Measurements from ENCODE around the gene NUDCD3. TPM values are rescaled to one million over a fixed set of nuclear protein-coding genes. Genes with fewer than 3 reads are reported as not detected.

Gene NUDCD3
- total RNA-seq, 1 experiment from 2014 or later: 57.6 TPM

DNA sequence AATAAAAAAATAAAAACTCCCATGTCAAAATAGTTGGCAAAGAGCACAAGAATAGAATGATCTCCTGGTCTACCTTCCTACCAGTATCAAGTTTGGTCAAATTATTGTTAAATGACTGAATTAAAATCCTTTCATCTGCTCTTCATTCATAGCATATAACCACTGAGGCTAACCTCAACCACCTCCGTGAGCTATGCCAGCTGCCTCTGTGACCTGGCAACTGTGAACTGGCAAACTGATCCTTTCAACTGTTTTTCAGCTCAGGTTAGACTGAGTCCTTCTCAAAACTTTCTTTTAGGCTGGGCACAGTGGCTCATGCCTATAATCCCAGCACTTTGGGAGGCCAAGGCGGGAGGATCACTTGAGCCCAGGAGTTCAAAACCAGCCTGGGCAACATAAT, 36.1 kb downstream of the NUDCD3 start:
- no peak overlapping the region for H3K4me3 ChIP-seq
- no peaks in the 10 kb centered on the region for H3K27me3 ChIP-seq
- peaks cover 14% of the 10 kb centered on the region for H3K36me3 ChIP-seq
- H3K4me1 ChIP-seq: no peaks in the 10 kb centered on the region
- H3K9me3 ChIP-seq (replicated peaks): no peaks in the 10 kb centered on the region
- no peak overlapping the region for H3K27ac ChIP-seq
- DNase-seq: no peak

DNA sequence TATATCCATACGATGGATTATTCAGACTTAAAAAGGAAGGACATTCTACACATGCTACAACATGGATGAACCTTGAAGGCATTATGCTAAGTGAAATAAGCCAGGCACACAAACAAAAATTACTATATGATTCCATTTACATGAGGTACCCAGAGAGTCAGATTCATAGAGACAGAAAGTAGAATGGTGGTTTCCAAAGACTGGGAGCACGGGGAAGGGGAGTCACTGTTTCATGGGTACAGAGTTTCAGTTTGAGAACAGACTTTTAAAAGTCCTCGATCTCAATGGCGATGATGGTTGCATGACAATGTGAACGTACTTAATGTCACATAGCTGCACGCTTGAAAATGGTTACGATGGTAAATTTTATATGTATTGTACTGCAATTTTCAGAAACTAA, 39.3 kb downstream of the NUDCD3 start:
- Histone ChIP-seq H3K4me3 (no peak overlapping the region), H3K27ac (no peak overlapping the region)

DNA sequence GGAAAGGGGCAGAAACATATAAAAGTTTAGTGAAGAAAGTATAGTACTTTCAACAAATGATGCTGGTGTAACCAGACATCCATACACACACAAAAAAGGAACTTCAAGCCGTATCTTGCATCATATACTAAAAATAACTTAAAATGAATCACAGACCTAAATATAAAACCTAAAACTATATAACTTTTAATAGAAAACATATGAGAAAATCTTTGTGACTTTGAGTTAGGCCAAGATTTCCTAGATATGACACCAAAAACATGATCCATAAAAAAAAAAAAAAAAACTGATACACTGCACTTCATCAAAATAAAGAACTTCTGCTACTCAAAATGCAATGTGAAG, 40.9 kb downstream of the NUDCD3 start:
- Histone ChIP-seq H3K36me3 (peaks cover 34% of the 10 kb centered on the region), H3K27me3 (no peaks in the 10 kb centered on the region), H3K4me3 (no peak overlapping the region), H3K9me3 (replicated peaks) (no peaks in the 10 kb centered on the region), H3K4me1 (no peaks in the 10 kb centered on the region), H3K27ac (no peak overlapping the region)
- no peak for DNase-seq

More for the DNA sequence above, 39.3 kb downstream of the NUDCD3 start:
- no peaks in the 10 kb centered on the region for H3K4me1 ChIP-seq
- H3K36me3 ChIP-seq: peaks cover 30% of the 10 kb centered on the region
- DNase-seq: no peak
- no peaks in the 10 kb centered on the region for H3K27me3 ChIP-seq
- no peaks in the 10 kb centered on the region for H3K9me3 ChIP-seq (replicated peaks)

DNA sequence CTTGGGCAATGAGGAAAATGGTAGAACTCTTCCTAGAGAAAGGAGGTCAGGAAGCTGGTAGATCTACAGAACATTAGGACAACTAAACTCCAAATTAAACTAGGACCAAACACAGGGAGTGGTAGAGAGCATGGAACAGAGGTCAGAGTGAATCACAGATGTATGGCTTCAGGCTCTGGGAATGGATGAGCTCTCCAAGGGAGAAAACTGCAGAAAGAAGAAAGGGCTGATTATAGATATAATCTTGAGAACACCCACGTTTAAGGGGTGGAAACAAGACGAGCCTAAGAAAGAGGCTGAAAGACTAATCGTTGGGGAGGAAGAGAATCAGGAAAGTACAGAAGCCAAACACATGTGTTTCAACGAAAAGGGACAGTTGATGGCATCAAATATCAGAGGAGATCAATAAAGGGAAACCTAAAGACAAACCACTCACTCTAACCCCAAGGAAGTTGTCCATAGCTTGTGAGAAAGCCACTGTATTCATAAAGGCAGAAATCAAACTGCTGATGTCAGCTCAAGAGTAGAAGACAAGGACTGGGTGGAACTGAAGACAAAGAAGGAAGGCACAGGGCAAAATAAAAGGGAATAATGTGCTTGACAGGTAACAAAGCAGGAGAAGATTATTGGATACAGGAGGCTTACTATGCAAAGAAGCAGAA, 41.4 kb downstream of the NUDCD3 start:
- Histone ChIP-seq H3K4me3 (no peak overlapping the region), H3K27ac (no peak overlapping the region)
- no peak for DNase-seq

DNA sequence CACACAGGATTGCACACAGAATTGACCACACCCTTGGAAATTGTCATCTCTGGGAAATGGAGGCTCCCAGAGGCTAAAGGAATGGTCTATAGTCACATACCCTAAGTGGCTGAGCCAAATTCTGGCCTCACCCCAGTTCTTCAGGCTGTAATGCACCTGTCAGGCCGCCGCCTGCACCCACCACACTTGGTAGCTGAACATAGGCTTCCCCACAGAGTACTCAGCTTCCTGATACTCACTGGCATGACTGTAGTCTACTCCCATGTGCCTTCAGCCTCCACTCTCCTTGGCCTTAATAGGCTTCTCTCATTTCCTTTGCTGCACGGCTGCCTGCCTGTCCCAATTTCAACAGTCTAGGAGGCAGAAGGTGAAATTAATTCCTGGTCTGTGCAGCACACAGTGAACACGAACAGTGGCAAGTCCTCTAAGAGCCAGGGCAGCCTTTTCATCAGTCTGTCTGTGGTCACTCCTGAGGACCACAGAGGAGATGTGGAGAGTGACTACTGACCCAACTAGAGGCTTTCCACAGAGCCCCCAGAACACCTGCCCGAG, 42.5 kb downstream of the NUDCD3 start:
- H3K4me3 ChIP-seq: no peak overlapping the region
- H3K36me3 ChIP-seq: peaks cover 32% of the 10 kb centered on the region
- DNase-seq: no peak
- H3K4me1 ChIP-seq: no peaks in the 10 kb centered on the region
- H3K27ac ChIP-seq: no peak overlapping the region
- no peaks in the 10 kb centered on the region for H3K9me3 ChIP-seq (replicated peaks)
- H3K27me3 ChIP-seq: no peaks in the 10 kb centered on the region

More for the DNA sequence above, 41.4 kb downstream of the NUDCD3 start:
- Histone ChIP-seq H3K4me1 (no peaks in the 10 kb centered on the region), H3K9me3 (replicated peaks) (no peaks in the 10 kb centered on the region), H3K27me3 (no peaks in the 10 kb centered on the region), H3K36me3 (peaks cover 34% of the 10 kb centered on the region)

DNA sequence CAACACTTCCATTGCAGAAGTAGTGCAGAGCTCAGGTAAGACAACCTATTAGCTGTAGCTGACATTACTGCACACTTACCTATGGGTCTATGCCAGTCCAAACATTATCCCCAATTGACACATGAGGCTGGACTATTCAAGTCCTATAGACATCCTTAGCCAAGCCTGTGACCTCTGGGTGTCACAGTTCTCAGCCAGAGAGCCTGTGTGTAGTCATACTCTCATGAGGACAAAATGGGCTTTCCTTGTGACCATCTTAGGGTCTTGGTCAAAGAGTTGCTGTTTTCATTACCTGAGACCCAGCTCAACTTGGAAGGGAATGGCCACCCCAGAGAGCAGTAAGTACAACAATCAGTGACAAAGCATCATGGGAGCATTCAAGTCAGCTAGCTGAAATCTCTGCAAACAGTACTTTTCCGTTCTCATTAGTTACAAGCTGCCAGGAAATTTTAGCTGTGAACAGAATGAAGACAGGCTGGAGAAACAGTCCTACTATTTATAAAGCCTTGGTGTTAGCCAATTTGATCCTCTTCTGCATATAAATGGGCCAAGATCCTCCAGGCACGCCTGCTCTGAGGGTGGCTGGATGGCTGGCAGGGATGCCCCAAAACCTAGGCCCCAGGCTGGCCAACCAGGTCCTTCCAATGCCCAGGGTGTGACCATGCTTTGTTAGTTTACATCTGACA, 44.3 kb downstream of the NUDCD3 start:
- Histone ChIP-seq H3K27ac (no peak overlapping the region), H3K36me3 (peaks cover 32% of the 10 kb centered on the region), H3K4me3 (no peak overlapping the region)

DNA sequence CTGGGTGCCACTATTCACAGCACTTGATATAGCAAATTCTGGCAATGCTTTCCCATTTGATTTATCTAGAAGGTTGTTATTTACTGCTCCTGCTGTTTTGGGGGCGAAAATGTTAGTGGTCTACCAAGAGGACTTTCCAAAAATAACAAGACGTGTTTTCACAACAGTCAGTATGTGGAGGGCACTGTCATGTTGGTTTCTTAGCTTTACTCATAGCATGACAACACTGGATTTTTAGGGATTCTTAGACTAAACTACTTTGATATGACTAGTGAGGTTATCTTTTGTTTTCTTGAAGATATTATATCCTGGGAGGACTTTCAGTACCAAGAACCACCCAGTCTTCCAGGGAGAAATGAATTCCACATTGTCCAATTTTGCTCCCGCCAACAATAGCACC, 49.4 kb downstream of the NUDCD3 start:
- Histone ChIP-seq H3K36me3 (peaks cover 17% of the 10 kb centered on the region), H3K27ac (no peak overlapping the region), H3K27me3 (no peaks in the 10 kb centered on the region), H3K4me3 (no peak overlapping the region), H3K4me1 (no peaks in the 10 kb centered on the region), H3K9me3 (replicated peaks) (no peaks in the 10 kb centered on the region)
- no peak for DNase-seq

More for the DNA sequence above, 44.3 kb downstream of the NUDCD3 start:
- DNase-seq: no peak
- H3K27me3 ChIP-seq: no peaks in the 10 kb centered on the region
- H3K9me3 ChIP-seq (replicated peaks): no peaks in the 10 kb centered on the region
- no peaks in the 10 kb centered on the region for H3K4me1 ChIP-seq

GRCh38 chr7:44440577-44441078, 49.8 kb downstream of the NUDCD3 start:
- DNase-seq: no peak
- no peak overlapping the region for H3K27ac ChIP-seq
- H3K4me3 ChIP-seq: no peak overlapping the region
- H3K27me3 ChIP-seq: no peaks in the 10 kb centered on the region
- peaks cover 13% of the 10 kb centered on the region for H3K36me3 ChIP-seq
- H3K4me1 ChIP-seq: no peaks in the 10 kb centered on the region
- H3K9me3 ChIP-seq (replicated peaks): no peaks in the 10 kb centered on the region

DNA sequence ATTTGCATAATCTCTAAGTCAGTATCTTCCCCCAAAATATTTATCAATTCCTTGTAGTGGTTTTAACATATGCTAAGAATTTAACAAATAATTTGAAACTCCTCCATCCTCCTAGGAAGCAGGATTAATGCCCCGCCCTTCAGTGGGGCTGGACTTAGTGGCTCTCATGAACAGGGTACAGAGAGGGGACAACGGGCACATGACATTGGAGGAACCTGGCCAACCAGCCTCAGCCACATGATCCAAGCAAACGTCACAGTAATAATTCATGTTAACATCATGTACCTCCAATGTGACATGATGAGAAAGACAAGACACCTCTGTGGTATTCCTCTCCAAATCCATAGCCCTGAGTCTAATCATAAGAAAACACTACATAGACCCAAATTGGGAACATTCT, 50.5 kb downstream of the NUDCD3 start:
- DNase-seq: no peak
- Histone ChIP-seq H3K27ac (no peak overlapping the region), H3K36me3 (peaks cover 7% of the 10 kb centered on the region; the same call in 1 of the 2 replicates), H3K27me3 (no peaks in the 10 kb centered on the region), H3K9me3 (replicated peaks) (no peaks in the 10 kb centered on the region), H3K4me3 (no peak overlapping the region), H3K4me1 (no peaks in the 10 kb centered on the region)

GRCh38 chr7:44438816-44439215, 51.6 kb downstream of the NUDCD3 start:
- Histone ChIP-seq H3K4me3 (no peak overlapping the region), H3K9me3 (replicated peaks) (no peaks in the 10 kb centered on the region), H3K27me3 (no peaks in the 10 kb centered on the region), H3K27ac (no peak overlapping the region), H3K4me1 (no peaks in the 10 kb centered on the region), H3K36me3 (peaks cover 6% of the 10 kb centered on the region; the same call in 1 of the 2 replicates)
- no peak for DNase-seq

- Histone ChIP-seq H3K36me3 (peaks cover 9% of the 10 kb centered on the region), H3K9me3 (replicated peaks) (no peaks in the 10 kb centered on the region), H3K4me3 (no peak overlapping the region), H3K27me3 (no peaks in the 10 kb centered on the region), H3K4me1 (no peaks in the 10 kb centered on the region), H3K27ac (no peak overlapping the region)
- no peak for DNase-seq
Observed at GRCh38 chr7:44434201-44434600, 56.3 kb downstream of the NUDCD3 start.

DNA sequence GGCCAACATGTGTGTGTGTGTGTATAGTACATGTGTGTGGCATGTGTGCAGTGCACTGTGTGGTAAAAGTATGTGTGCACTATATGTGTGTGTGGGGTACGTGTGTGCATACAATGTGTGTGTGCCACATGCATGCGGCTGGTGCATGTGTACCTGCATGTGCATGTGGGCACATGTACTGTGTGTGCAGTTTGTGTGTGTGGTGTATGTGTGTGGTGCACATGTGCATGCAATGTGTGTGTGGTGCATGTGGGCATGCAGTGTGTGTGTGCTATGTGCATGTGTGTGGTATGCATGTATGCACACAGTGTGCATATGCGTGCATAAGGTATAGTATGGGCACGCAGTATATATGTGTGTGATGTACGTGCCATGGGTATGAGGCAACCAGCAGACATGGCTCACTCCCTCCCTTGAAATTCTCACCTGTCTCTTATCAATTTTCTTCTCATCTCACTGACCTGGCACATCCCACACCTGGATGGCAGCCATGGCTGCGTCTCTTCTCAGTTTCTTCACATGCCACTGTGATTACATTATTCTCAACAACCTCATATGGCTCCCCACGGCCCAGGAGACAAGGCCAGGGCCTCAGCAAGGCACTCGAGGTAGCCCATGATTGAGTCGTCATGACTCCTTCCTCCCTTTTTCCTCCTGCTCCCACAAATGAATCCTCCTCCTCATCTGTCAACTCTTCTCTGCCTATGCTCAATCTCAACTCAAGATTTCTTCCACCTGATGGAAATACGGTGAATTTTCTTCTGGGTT, 57.0 kb downstream of the NUDCD3 start:
- no peak overlapping the region for H3K27ac ChIP-seq
- no peaks in the 10 kb centered on the region for H3K9me3 ChIP-seq (replicated peaks)
- DNase-seq: no peak
- H3K27me3 ChIP-seq: no peaks in the 10 kb centered on the region
- no peaks in the 10 kb centered on the region for H3K4me1 ChIP-seq
- peaks cover 9% of the 10 kb centered on the region for H3K36me3 ChIP-seq
- no peak overlapping the region for H3K4me3 ChIP-seq

DNA sequence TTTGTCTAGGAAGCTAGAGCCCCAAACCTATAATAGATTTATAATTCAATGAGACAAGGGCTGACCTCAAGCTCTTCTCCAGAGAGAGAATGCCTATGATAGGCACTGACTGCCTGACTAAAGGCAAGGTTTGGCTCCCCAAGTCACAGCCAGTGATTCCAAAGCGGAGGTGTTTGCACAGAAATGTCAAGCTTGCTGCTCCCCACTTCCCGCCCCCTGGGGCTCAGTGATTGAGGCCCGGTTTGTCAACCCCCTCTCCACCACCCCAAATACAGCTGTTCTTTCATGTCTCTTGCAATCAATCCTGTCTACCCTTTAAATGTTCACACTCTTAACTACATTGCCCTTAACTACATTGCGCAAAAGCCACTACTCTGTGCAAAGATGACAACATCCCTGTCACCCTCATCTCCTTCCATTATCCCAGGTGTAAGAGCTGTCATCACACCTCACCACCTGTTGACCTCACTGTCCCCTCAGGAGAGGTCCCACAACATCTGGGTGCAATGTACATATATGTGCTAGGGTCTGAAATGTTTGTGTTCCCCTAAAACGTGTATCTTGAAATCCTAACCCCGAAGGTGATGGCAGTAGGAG, 58.0 kb downstream of the NUDCD3 start:
- Histone ChIP-seq H3K9me3 (replicated peaks) (no peaks in the 10 kb centered on the region), H3K4me1 (no peaks in the 10 kb centered on the region), H3K27me3 (no peaks in the 10 kb centered on the region), H3K27ac (no peak overlapping the region), H3K4me3 (no peak overlapping the region), H3K36me3 (peaks cover 6% of the 10 kb centered on the region)
- no peak for DNase-seq

DNA sequence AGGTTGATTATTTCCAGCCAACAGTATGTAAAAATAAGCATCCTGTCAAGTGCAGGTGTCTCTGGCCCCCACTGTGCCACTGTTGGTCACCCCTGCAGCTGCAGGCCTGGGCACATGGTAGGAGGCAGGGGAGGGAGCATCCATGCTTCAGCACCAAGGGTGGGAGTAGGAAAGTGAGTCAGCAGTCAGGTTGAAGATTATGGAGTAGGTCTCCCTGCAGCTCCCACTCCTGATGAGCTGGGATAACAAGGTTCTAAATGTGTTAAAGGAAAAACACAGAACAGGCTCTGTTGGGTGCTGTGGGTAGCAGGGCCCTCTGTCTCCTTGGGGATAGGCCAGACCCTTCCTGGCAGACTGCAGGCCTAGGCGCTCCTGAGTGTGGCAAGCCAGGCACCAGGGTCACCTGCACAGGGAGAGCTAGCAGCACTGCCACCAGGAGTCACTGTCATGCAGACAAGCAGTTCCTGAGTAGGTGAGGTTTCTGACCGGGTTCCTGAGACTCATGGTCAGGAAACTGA, 59.3 kb downstream of the NUDCD3 start:
- no peaks in the 10 kb centered on the region for H3K27me3 ChIP-seq
- no peak for DNase-seq
- no peak overlapping the region for H3K27ac ChIP-seq
- peaks cover 14% of the 10 kb centered on the region for H3K36me3 ChIP-seq
- no peaks in the 10 kb centered on the region for H3K4me1 ChIP-seq
- H3K4me3 ChIP-seq: no peak overlapping the region
- no peaks in the 10 kb centered on the region for H3K9me3 ChIP-seq (replicated peaks)
